Gastrocnemius medialis (tissue), 4 donors: ENCODE results near the gene TROAP.

Experiments used
- POLR2A ChIP-seq, 2 donors: fragments of 450-650 bp; IDR thresholded peaks; one replicate each; pipeline ENCODE4 v1.6.1; 2017; ENCODE audit warnings: antibody characterized with exemption in 2 of 2, mild to moderate bottlenecking in 2 of 2, moderate library complexity in 2 of 2
- TF ChIP-seq, protein P1 (sequence below), 5 experiments: fragments of 450-650 bp in 3 of 5; fragments of 200-600 bp in 2 of 5; sonication (generic) in 2 of 5; IDR thresholded peaks in 4 of 5; conservative IDR thresholded peaks in 1 of 5; 1 replicate in 4 of 5; 2 replicates in 1 of 5; pipeline ENCODE4 v1.5.1; 2016 to 2019; ENCODE audit warnings: antibody characterized with exemption in 5 of 5, mild to moderate bottlenecking in 3 of 5, moderate library complexity in 3 of 5

DNA sequence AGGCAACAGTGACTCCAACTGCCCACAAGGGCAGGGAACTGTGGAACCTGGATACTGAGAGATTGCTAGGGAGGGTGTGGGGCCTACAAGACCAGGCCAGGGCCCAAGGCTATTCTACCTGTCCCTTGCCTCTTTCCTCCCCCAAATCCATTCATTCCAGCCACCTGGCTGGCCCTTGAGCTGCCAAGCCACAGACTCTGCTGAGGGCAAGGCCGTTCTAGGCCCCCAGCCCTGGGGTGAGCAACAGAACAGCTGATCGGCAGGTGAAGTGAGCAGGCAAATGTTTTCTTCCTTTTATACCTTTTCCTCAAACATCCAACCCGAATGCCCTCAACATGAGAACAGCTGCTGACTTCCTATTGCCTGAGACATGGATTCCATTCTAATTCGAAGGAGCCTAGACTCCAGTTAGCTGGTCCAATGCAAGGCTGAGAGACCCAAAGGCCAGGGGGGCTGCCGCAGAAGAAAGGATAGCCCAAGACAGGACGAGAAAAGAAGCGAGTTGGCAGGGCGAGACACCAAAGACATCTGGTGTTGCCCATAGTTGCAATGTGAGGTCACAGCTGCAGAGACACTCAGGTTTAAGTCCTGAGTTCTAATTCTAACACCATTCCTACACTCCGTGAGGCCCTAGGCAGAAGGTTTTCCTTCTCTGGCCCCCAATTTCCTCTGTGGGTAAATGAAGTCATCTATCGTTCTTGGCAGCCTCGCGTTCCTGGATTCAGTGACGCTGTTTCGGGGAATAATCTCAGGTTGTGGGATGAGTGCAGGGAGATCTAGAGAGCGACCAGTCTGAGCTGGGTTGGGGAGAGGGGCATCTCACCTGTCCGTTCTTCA is 12.3 kb downstream of the TROAP start:
- no peak for TF ChIP-seq POLR2A (IDR thresholded peaks at IDR 0.05)
- TF ChIP-seq, protein P1, sequence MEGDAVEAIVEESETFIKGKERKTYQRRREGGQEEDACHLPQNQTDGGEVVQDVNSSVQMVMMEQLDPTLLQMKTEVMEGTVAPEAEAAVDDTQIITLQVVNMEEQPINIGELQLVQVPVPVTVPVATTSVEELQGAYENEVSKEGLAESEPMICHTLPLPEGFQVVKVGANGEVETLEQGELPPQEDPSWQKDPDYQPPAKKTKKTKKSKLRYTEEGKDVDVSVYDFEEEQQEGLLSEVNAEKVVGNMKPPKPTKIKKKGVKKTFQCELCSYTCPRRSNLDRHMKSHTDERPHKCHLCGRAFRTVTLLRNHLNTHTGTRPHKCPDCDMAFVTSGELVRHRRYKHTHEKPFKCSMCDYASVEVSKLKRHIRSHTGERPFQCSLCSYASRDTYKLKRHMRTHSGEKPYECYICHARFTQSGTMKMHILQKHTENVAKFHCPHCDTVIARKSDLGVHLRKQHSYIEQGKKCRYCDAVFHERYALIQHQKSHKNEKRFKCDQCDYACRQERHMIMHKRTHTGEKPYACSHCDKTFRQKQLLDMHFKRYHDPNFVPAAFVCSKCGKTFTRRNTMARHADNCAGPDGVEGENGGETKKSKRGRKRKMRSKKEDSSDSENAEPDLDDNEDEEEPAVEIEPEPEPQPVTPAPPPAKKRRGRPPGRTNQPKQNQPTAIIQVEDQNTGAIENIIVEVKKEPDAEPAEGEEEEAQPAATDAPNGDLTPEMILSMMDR (IDR thresholded peaks at IDR 0.05 in 4 of 5, conservative IDR thresholded peaks at IDR 0.05 in 1 of 5): no peak
